Cerebellar cortex (tissue), 1 donor: ENCODE results near the gene SULF2.
A peak's percentile ranks its signal among the peaks of the same experiment; 100 is the strongest.
"Not testable (repeated sequence)": the region's sequence is repeated elsewhere in the genome, so short reads cannot be mapped to it uniquely, and the experiment has no call there.

Experiments used
- DNase-seq: peaks from one replicate; pipeline ENCODE4 v3.0.0-alpha.2; 2015; ENCODE audit warnings: low spot score

Gene SULF2

DNA sequence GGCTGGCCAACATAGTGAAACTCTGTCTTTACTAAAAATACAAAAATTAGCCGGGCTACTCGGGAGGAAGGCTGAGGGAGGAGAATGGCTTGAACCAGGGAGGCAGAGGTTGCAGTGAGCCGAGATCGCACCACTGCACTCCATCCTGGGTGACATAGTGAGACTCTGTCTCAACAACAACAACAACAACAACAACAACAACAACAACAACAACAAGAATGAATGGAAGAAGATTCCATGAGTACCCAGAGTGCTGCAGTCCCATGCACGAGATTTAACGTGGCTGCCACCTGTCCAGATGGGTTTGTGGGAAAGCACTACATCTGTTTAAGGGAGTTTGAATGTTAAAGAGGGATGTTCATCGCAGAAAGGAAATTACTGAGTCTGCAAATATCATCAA, 19.7 kb upstream of the SULF2 start:
- DNase-seq = not testable (repeated sequence)

DNA sequence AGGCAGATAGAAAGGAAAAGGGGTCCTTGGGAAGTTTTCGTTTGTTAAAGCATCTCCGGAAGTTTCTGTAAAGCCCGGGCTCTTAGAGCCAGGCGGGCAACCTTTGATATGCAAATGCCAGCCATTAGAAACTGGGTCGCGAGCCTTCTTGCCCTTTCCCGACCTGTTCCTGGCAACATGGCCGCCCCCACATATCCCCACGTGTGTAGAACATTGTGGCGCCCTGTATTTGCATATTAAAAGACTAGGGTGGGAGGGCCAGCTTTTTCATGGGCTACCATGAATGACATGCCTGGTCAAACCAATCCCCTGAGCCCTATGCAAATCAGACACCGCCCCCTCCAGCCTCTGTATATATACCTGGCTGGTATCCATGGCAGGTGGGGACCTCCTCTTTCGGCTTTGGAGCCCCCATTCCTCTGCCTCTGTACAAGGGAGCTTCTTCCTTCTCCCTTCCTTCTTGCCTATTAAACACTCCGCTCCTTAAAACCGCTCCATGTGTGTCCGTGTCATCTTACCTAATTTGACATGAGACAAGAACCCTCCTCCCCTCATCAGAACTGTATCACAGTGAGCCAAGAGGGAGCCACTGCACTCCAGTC, 19.0 kb upstream of the SULF2 start:
- DNase-seq = not testable (repeated sequence)

DNA sequence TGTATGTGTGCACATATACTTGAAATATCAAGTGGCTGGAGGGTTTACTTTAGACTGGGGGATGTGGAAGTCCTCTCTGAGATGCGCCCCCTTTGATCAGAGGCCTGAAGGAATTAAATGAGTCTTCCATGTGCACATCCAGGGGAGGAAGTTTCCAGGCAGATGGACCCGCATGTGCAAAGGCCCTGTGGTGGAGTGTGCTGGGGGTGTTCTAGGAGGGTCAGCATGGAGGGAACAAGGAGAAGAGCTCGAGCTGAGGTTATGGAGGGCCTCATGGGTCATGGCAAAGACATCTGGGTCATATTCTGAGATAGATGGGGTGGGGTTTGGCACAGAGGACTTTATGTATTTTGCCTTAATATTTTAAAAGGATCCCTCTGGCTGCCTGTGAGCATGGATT, 17.7 kb upstream of the SULF2 start:
- no peak for DNase-seq

DNA sequence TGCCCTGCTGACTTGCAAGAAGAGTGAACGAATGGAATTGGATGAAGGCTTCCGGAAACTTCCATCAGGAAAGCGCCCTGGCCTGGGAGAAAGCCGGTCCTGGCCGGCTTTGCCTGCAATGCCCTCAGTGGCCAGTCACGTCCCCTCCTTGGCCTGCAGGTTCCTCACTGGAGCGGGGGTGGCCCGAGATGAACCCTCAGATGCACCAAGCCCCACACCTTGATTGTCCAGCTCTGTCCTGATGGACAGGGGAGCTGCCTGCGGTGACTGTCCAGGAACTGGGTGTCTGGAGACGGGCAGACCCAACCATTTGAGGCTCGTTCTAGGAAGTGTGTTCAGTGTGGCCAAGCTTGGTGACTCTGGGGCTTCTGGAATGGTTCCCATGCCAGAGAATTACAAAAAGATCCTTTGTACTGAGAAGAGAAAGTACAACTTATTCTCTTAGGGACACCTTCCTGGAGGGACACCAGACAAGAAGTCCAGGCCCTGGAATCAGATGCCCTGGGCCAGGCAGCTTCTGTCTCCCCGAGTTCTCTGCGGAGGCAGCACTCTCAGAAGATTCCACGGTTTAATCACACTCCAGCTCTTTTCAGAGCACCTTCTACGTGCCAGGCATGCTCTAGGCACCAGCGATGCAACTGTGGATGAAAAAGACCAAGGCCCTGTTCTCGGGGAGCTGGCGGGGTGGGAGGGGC, 17.1 kb upstream of the SULF2 start:
- no peak for DNase-seq

DNA sequence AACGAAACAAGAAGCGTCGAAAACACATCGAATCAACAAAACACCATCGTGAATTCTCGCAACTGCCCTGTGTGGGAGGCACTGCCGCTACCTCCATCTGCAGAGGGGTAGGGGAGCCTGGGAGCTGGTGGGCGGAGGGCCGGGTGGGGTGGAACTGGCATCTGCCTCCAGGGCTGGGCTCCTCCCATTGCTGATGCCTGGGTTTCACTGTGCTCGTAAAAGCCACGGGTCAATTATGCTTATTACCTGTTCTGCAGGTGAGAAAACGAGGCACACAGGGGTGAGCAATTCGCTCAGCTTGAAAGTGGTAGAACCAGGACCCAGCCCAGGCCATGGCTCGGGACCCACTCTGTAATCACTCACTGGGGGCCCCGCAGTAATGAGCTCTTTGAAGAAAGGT, 16.5 kb upstream of the SULF2 start:
- DNase-seq = no peak

DNA sequence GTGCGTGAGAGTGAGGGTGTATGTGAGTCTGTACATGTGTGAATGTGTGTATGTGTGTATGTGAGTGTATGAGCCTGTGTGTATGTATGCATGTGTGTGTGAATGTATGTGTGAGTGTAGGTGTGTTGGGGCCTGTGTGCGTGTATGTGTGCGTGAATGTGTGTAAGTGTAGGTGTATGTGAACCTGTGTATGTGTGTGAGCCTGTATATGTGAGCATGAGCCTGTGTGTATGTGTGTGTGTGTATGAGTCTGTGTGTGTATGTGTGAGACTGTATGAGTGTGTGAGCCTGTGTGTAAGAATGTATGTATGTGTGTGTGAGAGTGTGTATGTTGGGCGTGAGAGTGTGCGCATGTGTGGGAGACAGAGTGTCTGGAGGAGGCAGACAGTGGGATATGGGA, 15.8 kb upstream of the SULF2 start:
- no peak for DNase-seq

DNA sequence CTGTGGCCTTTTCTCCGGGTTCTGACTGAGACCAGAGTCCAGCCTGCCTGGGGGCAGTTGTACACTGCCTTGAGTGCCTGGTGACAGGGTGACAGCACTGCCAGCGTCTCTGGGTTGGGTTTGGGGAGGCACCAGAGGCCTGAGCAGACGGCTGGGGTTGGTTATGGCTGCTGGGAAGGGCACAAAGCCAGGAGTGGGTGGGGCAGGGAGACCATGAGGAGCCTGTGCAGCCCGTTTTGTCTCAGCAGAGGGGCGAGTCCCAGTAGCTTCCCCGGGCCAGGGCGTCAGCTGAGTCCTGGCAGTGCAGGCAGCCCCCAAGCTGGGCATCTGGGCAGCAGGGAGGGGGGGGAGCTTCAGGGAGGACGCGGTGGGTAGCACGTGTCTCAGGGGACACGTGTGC, 15.3 kb upstream of the SULF2 start:
- no peak for DNase-seq

DNA sequence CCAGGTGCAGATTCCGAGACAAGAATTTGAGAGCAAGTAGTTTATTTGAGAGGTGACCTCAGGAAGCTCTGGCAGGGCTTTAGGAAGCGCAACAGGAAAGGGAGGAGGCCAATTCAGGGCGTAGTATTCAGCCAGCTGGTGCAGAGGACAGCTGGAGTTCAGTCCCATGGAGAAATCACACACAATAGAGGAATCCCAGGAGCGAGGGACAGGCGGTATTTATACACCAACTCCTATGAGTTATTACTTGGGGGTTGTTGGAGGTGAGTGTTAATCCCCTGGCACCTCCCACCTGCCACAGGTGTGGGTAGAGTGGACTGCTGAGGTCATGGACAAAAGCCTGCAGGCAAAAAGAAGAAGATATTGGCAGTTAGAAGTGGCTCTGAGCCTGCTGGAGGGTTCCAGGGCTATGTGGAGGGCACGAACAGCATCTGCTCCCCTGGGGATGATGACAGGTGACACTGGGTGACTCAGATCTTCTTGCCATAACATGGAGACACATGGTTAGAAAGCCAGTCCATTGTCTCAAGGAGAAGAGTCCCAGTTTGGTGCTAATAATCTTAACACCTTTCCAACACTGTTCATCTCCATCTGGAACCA, 13.9 kb upstream of the SULF2 start:
- no peak for DNase-seq

DNA sequence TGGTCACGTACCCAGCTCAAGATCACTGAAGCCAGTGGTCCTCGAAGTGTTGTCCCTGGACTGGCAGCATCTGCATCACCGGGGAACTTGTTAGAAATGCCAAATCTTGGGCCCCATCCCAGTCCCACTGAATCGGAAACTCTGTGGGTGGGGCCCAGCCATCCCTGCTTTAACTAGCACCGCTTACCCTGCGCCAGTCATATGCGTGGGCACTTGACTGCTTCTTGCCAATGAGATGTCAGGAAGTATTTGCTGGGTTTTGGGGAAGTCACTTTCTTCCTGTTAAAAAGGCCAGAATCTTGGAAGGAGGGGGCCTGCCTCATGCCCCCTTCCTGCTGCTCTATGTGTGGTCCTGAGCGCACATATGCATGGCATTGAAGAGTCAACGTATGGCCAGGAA, 11.7 kb upstream of the SULF2 start:
- DNase-seq = no peak

DNA sequence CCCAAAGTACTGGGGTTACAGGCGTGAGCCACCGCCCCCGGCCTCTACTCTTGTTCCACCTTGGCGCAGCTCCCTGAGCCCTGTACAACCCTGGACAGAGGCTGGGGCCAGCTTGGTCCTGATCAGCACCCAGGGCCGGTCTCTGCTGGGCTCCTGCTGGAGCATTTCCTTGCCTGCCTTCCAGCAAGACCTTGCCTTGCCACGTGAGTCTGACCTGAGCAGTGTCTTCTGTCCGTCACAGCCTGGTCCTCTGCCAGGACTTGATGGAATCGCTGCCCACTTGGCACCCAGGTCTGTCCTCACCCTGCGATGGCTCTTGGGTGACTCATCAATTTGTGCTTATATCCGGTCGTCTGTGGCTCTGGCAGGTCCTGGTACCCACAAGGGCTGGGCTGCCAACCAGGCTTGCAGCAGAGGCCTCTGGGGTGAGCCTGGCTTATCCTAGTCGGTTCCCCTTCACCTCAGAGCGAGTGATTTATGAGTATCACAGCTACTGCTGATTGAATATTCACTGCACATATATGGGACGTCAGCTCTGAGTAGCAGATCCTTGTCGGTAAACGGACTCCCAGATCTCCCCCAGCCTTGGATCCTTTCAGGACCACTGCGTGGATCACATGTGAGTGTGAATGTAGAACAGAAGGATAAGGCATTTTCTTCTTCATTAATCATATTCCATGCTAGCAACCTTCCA, 10.1 kb upstream of the SULF2 start:
- DNase-seq = no peak

DNA sequence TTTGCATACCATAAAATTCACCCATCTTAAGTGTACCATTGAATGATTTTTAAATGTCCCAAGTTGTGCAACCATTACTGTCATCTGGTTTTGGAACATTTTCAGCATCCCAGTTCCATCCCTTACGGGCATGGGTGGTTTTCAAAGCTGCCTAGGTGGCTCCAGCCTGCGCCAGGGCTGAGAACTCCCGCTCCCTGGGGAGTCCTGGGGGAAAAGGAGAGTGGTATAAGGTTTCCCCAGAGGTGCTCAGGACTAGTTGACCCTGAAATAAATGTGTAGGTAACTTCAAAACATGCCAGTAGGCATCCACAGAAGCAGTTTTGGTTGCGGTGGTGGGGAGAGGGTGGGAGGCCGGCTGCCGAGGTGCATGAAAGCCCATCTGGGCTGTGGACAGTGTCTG, 9.0 kb upstream of the SULF2 start:
- not testable (repeated sequence) for DNase-seq

DNA sequence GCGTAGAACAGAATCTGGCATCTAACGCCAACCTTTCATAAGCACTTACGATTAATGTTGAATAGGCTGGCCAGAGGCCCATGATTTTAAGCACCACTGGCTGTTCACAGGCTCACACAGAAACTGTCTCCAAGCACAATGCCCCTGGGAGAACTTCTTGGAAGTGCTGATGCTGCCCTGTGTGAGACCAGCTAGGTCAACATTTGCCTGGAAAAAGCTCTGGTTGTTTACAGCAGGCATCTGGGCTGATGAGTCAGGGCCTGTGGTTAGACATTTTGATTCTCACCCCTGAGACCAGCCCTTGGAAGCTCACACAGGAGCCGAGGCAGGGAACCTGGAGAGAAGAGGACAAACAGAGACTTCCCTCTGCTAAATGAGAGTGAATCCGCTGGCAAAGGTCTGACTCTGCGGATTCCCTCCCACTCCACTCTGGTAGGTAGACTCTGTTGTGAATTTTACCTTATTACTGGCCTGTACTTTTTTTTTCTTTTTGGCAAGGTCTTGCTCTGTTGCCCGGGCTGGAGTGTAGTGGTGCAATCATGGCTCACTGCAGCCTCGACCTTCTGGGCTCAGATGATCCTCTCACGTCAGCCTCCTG, 6.8 kb upstream of the SULF2 start:
- no peak for DNase-seq

DNA sequence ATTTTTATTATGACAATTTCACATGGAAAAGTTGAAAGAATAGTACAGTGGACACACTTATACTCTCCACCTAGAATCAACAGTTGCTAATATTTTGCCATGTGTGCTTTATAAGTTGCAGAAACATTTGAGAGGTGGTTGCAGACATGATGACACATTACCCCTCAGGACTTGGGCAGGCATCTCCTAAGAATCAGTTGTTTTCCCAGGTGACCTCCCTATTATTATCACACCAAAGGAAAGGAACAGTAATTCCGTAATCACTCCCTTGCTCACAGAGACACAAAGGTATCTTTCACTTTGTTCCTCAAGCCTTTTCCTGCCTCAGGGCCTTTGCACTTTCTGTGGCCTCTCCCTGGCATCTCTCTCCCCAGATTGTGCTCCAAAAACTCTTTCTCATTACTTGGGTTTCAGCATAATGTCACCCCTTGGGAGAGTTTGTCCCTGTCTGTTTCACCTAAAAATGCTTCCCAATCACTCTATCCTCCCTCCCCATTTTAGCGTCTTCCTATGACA, 5.9 kb upstream of the SULF2 start:
- DNase-seq = no peak

DNA sequence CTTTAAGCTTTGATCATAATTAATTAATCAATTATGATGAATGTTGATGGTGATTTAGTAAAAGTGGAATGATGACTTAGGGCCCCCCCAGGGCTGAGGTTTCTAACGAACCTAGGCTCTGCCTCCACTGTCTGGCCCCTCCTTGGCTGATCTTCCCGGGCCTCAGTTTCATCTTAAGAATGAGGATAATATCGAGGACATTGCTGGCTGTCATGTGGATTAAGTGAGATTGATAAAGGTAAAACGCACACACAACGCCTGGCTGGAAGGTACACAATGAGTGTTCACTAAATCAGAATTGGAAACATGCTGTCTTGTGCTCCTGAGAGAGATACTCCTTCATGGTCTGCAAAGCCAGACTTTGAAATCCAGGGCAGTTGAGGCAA, 5.3 kb upstream of the SULF2 start:
- DNase-seq = no peak

DNA sequence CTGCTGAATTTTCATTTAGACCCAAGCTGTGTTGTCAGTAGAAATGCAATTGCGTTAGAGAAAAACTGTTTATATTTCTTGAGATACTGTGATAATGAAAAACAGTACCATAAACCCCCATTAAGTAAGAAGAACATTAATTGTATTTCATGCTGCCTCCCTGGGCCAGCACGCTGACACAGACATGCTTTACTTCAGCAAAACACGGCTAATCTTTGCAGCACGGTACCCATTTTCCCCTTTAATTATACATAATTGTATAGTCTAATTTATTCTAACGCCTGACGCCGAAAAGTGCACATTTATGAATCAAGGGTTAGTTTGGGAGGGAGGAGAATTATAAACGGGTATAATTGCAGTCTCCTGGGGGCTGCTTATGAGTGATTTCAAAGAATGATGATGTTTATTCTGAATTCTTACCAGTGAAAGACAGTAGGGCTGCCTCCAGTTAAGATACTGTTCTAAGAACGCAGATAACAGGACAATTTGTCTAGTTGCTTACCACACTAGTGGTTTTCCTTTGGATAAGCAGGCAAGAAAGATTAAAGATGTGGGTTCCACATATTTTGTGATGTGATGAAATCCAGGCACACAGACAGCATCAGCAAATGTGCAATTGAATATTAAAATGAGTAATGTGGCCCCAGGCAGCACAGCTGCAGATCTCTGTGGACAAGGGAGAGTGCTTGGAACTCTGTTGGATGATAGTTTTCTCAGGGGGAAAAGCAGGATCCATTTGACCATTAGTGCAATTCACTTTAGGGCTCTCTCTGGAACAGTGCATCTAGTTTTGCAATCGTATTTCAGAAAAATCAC, 4.7 kb upstream of the SULF2 start:
- DNase-seq = no peak

DNA sequence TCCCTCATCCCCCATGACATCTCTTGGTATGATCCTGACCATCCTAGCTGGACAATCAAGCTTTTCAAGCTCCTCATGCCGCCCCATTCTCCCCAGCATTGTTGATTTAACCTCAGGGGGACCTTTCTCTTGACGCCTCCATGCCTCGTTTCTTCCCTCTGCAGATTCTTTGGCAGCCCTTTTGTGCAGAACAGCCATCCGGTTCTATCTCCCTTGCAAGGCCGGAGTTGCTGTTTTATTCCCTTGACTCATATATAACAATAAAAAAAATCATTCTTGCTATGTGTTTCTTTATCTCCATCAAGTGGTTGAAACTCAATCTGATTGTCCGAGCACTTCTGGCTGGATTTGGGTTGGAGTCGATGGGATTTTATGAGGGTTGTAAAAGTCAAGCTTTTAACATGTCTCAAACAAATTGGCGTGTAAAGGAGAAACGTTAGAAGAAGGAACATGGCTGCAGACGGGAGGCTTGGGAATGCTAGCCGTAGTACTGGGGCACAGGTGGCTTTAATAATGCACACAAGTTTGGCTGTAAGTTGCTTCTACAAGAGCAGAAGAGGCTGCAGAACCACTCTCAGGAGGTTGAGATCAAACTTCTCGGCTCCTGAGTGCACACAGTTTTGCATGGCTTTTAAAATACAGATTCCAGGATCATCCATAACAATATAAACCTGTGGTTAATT, 3.9 kb upstream of the SULF2 start:
- no peak for DNase-seq

DNA sequence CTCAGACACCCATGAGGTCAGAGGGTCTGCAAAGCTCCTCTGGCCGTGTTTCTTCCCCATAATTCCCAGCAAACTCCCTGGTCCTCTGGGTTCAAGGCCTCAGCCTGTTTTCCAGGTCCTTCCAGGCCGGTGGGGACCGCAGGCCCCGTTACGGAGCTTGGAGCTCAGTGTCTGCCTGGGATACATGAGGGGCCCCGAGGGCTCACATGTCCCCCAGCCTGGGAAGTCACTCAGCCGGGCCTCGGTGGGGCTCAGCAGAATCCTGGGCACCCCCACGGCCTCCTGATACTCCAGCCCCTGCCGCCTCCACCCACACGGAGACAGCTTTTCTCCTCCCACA, 3.4 kb upstream of the SULF2 start:
- no peak for DNase-seq

DNA sequence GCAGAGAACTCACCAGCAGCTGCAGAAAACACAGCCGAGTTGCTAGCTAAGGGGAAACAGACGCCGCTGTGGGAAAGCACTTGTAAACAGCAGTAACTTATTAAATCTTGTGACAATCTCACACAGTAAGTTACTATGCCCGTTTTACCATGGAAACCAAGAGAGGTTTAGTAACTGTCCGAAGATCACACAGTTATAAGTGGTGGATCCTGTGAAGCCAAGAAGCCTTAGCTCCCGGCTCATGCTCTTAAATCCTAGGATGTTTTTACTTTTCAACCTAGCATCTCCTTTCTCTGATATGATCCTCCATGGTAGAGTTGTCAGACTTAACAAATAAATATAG, 1.5 kb upstream of the SULF2 start:
- no peak for DNase-seq

DNA sequence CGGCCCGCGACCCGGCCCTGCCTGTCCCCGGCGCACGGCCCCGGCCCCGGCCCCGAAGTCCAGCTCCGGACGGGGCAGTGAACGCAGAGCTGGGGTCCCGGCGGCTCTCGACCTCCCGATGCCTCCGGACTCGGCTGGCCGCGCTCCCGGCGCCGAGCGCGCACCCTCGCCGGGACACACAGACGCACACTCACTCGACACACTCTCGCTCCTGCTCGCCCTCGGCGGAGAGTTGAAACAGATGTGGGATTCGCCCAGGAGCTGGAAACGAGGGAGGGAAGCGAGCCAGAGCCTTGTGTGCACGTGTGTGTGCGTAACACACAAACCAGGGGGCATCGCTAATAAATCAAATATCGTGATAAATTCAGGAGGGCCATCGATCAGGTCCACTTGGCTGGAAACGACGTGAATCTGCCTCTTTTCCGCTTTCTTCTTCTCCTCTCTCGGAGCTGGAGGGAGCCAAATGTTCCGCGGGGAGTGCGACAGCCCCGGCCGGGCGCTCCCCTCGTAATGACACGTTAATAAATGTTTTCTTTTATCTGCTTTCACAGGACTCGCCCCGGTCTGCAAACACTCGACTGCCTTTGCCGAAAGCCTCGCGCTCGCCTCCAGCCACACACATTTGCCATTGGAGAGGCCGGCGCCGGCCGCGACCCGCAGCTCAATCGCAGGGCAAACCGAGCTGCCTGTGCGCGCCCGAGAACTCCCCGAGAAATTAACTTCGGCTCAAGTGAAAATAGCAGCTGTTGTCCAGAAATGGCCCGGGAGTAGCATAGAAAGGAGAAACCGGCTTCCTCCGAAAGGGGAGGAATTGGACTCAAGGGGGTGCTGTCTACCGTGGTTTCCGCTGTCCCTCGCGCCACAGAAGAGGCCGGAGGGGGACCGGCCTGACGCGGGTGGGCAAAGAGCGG, 828 bp upstream of the SULF2 start:
- DNase-seq = peak; percentile 67

DNA sequence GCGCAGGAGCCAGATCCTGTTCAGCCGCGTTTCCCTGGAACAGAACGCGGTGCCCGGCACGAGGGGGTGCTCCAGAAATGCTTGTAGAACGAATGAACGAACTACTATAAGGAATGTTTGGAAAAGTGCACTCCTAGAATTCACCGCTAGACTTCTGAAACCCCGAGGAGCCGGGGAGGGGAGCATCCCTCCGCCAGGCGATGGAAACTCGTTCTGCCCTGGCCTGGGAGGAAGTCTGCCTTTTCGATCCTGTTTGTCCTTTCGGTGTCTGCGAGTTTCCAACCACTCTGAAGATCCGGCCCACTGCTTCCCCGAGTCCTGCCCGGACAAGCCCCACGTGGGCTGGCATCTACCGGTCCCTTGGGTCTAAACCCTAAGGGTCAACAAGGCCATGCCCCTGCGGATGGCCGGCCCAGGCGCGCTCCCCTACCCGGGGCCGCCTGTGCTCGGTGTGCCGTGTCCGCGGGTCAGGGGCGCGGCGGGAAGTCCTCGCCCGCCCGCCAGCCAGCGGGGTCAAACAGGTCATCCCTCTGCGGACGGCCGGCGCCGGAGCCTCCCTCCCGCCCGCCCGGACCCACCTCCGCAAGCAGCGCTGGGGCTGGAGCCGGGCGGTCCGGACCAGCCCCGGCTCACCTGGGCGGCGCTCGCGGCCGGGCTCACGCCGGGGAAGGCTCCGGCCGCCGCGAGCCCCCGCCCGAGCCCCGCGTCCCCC, 526 bp downstream of the SULF2 start:
- DNase-seq = peak; percentile 40
